Measurements from ENCODE around the gene GRIA4.

The GRIA4 gene

GRCh38 chr11:105852403-105852802, 242.5 kb downstream of the GRIA4 start:
- TF ChIP-seq, protein P1, sequence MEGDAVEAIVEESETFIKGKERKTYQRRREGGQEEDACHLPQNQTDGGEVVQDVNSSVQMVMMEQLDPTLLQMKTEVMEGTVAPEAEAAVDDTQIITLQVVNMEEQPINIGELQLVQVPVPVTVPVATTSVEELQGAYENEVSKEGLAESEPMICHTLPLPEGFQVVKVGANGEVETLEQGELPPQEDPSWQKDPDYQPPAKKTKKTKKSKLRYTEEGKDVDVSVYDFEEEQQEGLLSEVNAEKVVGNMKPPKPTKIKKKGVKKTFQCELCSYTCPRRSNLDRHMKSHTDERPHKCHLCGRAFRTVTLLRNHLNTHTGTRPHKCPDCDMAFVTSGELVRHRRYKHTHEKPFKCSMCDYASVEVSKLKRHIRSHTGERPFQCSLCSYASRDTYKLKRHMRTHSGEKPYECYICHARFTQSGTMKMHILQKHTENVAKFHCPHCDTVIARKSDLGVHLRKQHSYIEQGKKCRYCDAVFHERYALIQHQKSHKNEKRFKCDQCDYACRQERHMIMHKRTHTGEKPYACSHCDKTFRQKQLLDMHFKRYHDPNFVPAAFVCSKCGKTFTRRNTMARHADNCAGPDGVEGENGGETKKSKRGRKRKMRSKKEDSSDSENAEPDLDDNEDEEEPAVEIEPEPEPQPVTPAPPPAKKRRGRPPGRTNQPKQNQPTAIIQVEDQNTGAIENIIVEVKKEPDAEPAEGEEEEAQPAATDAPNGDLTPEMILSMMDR (IDR thresholded peaks at IDR 0.05) = no peak

GRCh38 chr11:105854269-105854668, 244.4 kb downstream of the GRIA4 start:
- TF ChIP-seq, protein P1 (IDR thresholded peaks at IDR 0.05) = no peak

GRCh38 chr11:105856954-105857353, 247.1 kb downstream of the GRIA4 start:
- TF ChIP-seq, protein P1 (IDR thresholded peaks at IDR 0.05) = no peak

GRCh38 chr11:105857728-105858127, 247.9 kb downstream of the GRIA4 start:
- TF ChIP-seq, protein P1 (IDR thresholded peaks at IDR 0.05) = no peak

GRCh38 chr11:105858841-105859240, 249.0 kb downstream of the GRIA4 start:
- TF ChIP-seq, protein P1 (IDR thresholded peaks at IDR 0.05) = no peak

GRCh38 chr11:105860105-105860504, 250.2 kb downstream of the GRIA4 start:
- TF ChIP-seq, protein P1 (IDR thresholded peaks at IDR 0.05) = no peak

- TF ChIP-seq, protein P1 (IDR thresholded peaks at IDR 0.05) = peak; percentile 56
Measured at GRCh38 chr11:105861225-105861624, 251.4 kb downstream of the GRIA4 start.

DNA sequence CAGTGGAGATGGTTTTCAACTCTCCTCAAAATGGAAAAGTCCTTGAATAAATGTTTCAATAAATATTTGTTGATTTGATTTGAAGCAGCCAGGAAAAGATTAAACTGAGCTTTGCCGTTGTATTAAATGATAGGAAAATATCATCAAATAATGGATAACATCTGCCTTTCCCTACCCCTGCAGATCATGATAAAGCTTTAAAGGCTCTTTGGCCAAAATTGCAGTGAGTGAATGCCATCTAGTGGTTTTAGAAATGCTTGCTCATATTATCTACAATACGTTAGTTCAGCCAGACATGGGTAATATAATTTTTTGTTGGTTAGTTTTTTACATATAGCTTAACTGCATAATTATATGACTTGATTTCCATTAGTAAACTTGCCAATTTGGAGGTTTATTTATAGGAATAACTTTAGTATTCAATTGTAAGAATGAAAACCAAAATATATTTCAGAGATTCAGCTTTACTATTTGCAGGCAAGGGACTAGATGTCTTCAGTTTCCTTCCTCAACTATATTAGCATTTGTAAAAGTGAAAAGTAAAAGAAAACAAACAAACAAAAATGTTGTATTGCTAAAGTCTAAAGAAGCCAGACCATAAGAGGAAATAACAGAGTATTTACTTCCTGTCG, 253.0 kb downstream of the GRIA4 start:
- TF ChIP-seq, protein P1 (IDR thresholded peaks at IDR 0.05) = peak; percentile 75

Data from LNCAP (cell line).